LHCN-M2 (cell line): ENCODE data around the gene SH3RF3. TPM values are rescaled to one million over a fixed set of nuclear protein-coding genes. Genes with fewer than 3 reads are reported as not detected.

ENCODE experiments used
- DNase-seq: peaks from one replicate; pipeline ENCODE4 v3.0.0-alpha.2; 2012; ENCODE audit warnings: low read depth
- total RNA-seq: library from RNA; depleted of rRNA; stranded (reverse); fragments of >200 nt; gene quantifications from 2 replicates; pipeline ENCODE4 v1.2.3, GENCODE V29; 2014

SH3RF3 gene
- total RNA-seq, 1 experiment from 2014 or later, result 6.6 TPM

- no peak for DNase-seq
Measured at GRCh38 chr2:109487871-109488655, 359.1 kb downstream of the SH3RF3 start.

GRCh38 chr2:109489296-109489695, 360.3 kb downstream of the SH3RF3 start:
- DNase-seq, result no peak

GRCh38 chr2:109493176-109493935, 364.4 kb downstream of the SH3RF3 start:
- DNase-seq, result no peak

GRCh38 chr2:109494351-109494750, 365.3 kb downstream of the SH3RF3 start:
- no peak for DNase-seq

GRCh38 chr2:109497463-109497862, 368.5 kb downstream of the SH3RF3 start:
- DNase-seq, result peak; percentile 81

GRCh38 chr2:109497911-109498870, 369.2 kb downstream of the SH3RF3 start:
- DNase-seq, result no peak

GRCh38 chr2:109498906-109499305, 369.9 kb downstream of the SH3RF3 start:
- no peak for DNase-seq

GRCh38 chr2:109499566-109499965, 370.6 kb downstream of the SH3RF3 start:
- DNase-seq, result no peak

GRCh38 chr2:109500910-109501309, 371.9 kb downstream of the SH3RF3 start:
- no peak for DNase-seq

- DNase-seq, result no peak
Measured at GRCh38 chr2:109501461-109501860, 372.5 kb downstream of the SH3RF3 start.

GRCh38 chr2:109503191-109503590, 374.2 kb downstream of the SH3RF3 start:
- no peak for DNase-seq

GRCh38 chr2:109507217-109507616, 378.2 kb downstream of the SH3RF3 start:
- DNase-seq, result no peak

GRCh38 chr2:109507828-109508227, 378.8 kb downstream of the SH3RF3 start:
- no peak for DNase-seq

- no peak for DNase-seq
Measured at GRCh38 chr2:109508556-109508955, 379.6 kb downstream of the SH3RF3 start.

- DNase-seq, result peak; percentile 73
Measured at GRCh38 chr2:109510136-109511028, 381.4 kb downstream of the SH3RF3 start.

- DNase-seq, result no peak
Measured at GRCh38 chr2:109511168-109511567, 382.2 kb downstream of the SH3RF3 start.

- DNase-seq, result no peak
Measured at GRCh38 chr2:109512076-109512475, 383.1 kb downstream of the SH3RF3 start.

GRCh38 chr2:109513230-109513629, 384.2 kb downstream of the SH3RF3 start:
- no peak for DNase-seq

- peak; percentile 80 for DNase-seq
Measured at GRCh38 chr2:109513749-109514588, 385.0 kb downstream of the SH3RF3 start.

GRCh38 chr2:109514857-109515256, 385.9 kb downstream of the SH3RF3 start:
- DNase-seq, result no peak
